Putamen (tissue), 1 donor: ENCODE results near the gene TUFT1.
"Not testable (repeated sequence)": the region's sequence is repeated elsewhere in the genome, so short reads cannot be mapped to it uniquely, and the experiment has no call there.

Experiments
- DNase-seq: peaks from one replicate; pipeline ENCODE4 v3.0.0-alpha.2; 2016; ENCODE audit warnings: low spot score

The TUFT1 gene

GRCh38 chr1:151581451-151581850 lies 41.3 kb downstream of the TUFT1 start:
- DNase-seq: no peak

GRCh38 chr1:151581921-151582320 lies 41.8 kb downstream of the TUFT1 start:
- DNase-seq: no peak

- DNase-seq: no peak
Measured at GRCh38 chr1:151583796-151584195, 43.7 kb downstream of the TUFT1 start.

GRCh38 chr1:151584278-151584677 lies 44.2 kb downstream of the TUFT1 start:
- no peak for DNase-seq

- DNase-seq: no peak
Measured at GRCh38 chr1:151584780-151585179, 44.7 kb downstream of the TUFT1 start.

- DNase-seq: no peak
Measured at GRCh38 chr1:151585622-151586021, 45.5 kb downstream of the TUFT1 start.

GRCh38 chr1:151590961-151591360 lies 50.9 kb downstream of the TUFT1 start:
- no peak for DNase-seq

- DNase-seq: no peak
Measured at GRCh38 chr1:151593730-151594129, 53.6 kb downstream of the TUFT1 start.

- peak; percentile 49 for DNase-seq
Measured at GRCh38 chr1:151594143-151594625, 54.1 kb downstream of the TUFT1 start.

GRCh38 chr1:151596166-151596953 lies 56.3 kb downstream of the TUFT1 start:
- no peak for DNase-seq

GRCh38 chr1:151602550-151602949 lies 62.4 kb downstream of the TUFT1 start:
- not testable (repeated sequence) for DNase-seq

- no peak for DNase-seq
Measured at GRCh38 chr1:151604291-151604690, 64.2 kb downstream of the TUFT1 start.

GRCh38 chr1:151606384-151606783 lies 66.3 kb downstream of the TUFT1 start:
- DNase-seq: peak; percentile 75

GRCh38 chr1:151606857-151607256 lies 66.7 kb downstream of the TUFT1 start:
- no peak for DNase-seq

- DNase-seq: no peak
Measured at GRCh38 chr1:151610142-151610541, 70.0 kb downstream of the TUFT1 start.

GRCh38 chr1:151611288-151611790 lies 71.2 kb downstream of the TUFT1 start:
- peak; percentile 35 for DNase-seq

- DNase-seq: peak; percentile 95
Measured at GRCh38 chr1:151611832-151612500, 71.9 kb downstream of the TUFT1 start, which contains the start of gene SNX27. Gene SNX27, plus strand, starts transcription at chr1:151612050. Its CDS starts 152 bp downstream, at chr1:151612202.

GRCh38 chr1:151612501-151613281 lies 72.6 kb downstream of the TUFT1 start:
- DNase-seq: peak; percentile 73

GRCh38 chr1:151613282-151613780 lies 73.2 kb downstream of the TUFT1 start:
- peak; percentile 64 for DNase-seq

- DNase-seq: no peak
Measured at GRCh38 chr1:151615711-151616504, 75.8 kb downstream of the TUFT1 start.

- DNase-seq: no peak
Measured at GRCh38 chr1:151616505-151616849, 76.4 kb downstream of the TUFT1 start.
